Measurements from ENCODE around the gene ITGA3.

ITGA3 gene

GRCh38 chr17:50133028-50133768 lies 77.3 kb downstream of the ITGA3 start:
- no peak for DNase-seq

GRCh38 chr17:50133769-50134099 lies 77.8 kb downstream of the ITGA3 start:
- no peak for DNase-seq

DNA sequence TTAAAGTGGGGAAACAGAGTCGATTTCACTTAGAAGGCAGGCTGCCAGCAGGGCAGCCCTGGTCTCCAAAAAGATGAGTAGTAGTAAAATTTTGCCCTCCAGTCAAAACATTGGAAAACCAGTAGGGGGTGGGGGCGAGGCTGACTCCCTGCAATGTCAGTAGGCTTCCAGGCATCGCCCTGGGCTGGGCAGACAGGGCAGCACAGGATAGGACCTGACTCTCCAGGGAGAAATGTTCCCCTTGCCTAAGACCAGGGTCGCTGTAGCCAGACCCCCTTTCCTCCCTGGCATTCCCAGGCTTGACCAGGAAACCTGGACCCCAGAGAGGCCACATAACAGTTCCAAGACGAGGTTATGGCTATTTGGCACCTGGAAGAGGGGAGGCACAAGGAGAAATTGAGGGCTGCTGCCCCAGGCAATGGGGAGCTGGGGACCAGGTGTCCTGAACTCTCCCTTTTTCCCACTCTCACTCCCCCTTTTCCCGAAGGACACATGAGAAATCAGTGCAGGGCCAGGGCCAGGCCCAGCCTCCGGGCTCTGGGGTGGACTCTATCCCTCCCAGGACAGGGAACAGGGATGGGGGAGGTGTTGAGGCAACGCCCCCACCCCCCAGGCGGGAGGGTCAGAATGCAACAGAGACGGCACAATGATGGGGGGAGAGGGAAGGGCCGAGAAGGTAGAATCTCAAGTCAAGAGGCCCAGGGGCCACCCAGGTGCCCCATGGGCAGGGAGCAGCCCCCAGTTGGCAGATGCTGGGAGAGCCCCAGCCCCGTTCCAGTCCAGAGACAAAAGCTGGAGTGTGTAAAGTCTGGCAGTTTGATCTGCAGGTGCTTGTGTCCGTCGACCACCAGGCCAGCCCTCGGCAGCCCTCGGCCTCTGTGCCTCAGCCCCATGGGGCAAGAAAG lies 78.5 kb downstream of the ITGA3 start:
- DNase-seq, result no peak

DNA sequence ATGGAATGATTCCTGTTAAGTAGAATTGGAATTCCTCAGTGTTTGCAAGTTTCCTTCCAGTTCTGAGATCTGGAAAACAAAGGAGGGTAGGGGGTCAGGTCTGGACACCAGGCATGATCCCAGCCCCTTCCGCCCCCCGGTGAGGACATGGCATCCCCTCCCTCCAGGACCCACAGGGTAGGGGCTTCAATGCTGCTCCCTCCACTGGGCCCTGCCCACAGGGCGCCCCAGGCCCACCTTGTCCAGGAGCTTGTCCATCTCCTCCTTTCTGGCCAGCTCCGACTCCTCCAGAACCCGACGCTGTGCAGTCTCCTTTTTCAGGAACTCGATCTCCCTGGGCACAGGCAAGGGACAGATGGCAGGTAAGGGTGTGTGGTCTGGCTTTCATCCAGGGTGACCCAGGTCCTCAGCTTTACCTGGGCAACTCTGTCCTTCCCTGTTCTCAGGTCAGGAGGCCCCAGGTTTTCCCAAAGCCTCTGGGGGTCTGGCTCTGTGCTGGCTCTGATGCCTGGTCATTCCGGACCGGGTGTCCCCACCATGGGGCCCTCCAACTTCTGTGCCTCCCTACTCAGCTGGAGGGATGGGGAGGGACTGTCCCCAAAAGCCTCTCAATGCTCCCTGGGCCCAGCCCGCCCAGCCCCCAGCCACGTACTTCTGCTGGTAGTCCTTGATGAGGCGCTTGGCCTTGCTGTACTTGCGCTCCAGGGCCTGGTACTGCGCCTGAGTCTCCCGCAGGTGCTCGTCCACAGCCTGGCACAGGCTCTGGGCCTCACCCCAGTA lies 79.6 kb downstream of the ITGA3 start:
- DNase-seq, result no peak

- no peak for DNase-seq
These were observed 80.3 kb downstream of the ITGA3 start for GRCh38 chr17:50136096-50136687.

DNA sequence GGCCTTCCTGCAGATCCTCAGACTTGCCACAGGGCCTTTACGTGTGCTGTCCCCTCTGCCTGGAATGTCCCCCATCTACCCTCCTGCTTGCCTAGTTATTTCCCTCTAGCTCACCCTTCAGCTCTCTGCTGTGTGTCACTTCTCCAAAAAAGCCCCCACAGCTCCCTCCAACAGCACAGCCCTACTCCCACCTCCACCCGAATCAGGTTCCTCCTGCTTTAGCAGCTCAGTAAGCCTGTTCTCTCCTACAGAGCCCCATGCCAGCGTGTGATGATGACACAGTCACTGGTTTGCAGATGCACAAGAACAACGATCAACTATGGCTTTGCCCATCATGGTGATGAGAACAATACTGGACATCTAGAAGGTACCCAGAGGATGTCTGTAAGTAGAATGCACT lies 81.1 kb downstream of the ITGA3 start:
- DNase-seq, result no peak

GRCh38 chr17:50139185-50139783 lies 83.4 kb downstream of the ITGA3 start:
- DNase-seq, result no peak

Data from CD4-positive, alpha-beta T cell treated with Interferon alpha-2 for 1 hour (primary cell).